Stimulated activated CD4-positive, alpha-beta T cell treated with anti-CD3 and anti-CD28 coated beads, Interleukin-15, amount 100 ng/mL, for 48 hours (primary cell): ENCODE data around the gene PRSS57.
"Not testable (repeated sequence)": the region's sequence is repeated elsewhere in the genome, so short reads cannot be mapped to it uniquely, and the experiment has no call there.

ENCODE experiments used
- DNase-seq, 2 donors: peaks; one replicate each; pipeline ENCODE4 v3.0.0-alpha.2; 2020; ENCODE audit warnings: low read depth in 2 of 2

The PRSS57 gene

GRCh38 chr19:674282-675151, 20.7 kb downstream of the PRSS57 start:
- no peak for DNase-seq

- DNase-seq, result no peak
Measured at GRCh38 chr19:670609-671075, 24.6 kb downstream of the PRSS57 start.

- DNase-seq, result not testable (repeated sequence)
Measured at GRCh38 chr19:668675-669434, 26.4 kb downstream of the PRSS57 start.

GRCh38 chr19:666985-667573, 28.2 kb downstream of the PRSS57 start:
- not testable (repeated sequence) for DNase-seq

GRCh38 chr19:664913-665443, 30.3 kb downstream of the PRSS57 start:
- DNase-seq, result peak; percentile 51 to 80

- DNase-seq, result no peak
Measured at GRCh38 chr19:663682-664117, 31.6 kb downstream of the PRSS57 start.

- DNase-seq, result peak; percentile 88 to 93
Measured at GRCh38 chr19:662962-663681, 32.1 kb downstream of the PRSS57 start, which contains the start of gene RNF126. RNF126 (minus strand) TSS chr19:663214; CDS start chr19:663121, 93 bp downstream.

- peak; percentile 62 to 67 for DNase-seq
Measured at GRCh38 chr19:662207-662961, 32.9 kb downstream of the PRSS57 start.

- peak in 1 of 2 donors; percentile 50 for DNase-seq
Measured at GRCh38 chr19:661427-662196, 33.6 kb downstream of the PRSS57 start.

- DNase-seq, result no peak
Measured at GRCh38 chr19:660793-661426, 34.3 kb downstream of the PRSS57 start.

GRCh38 chr19:658916-659839, 36.1 kb downstream of the PRSS57 start:
- no peak for DNase-seq

GRCh38 chr19:658059-658839, 37.0 kb downstream of the PRSS57 start:
- no peak for DNase-seq

- DNase-seq, result no peak
Measured at GRCh38 chr19:657611-658010, 37.6 kb downstream of the PRSS57 start.

GRCh38 chr19:656751-657559, 38.3 kb downstream of the PRSS57 start:
- no peak for DNase-seq

GRCh38 chr19:655691-656090, 39.6 kb downstream of the PRSS57 start:
- DNase-seq, result no peak

GRCh38 chr19:653425-653824, 41.8 kb downstream of the PRSS57 start:
- no peak for DNase-seq
